PFSK-1 (cell line): ENCODE data around the gene SLAMF7.

Source experiments
- FOXP2 ChIP-seq: optimal IDR thresholded peaks from 2 replicates; pipeline ENCODE3; 2011; ENCODE audit warnings: borderline replicate concordance, control low read depth, inconsistent platforms; ENCODE audit not compliant: insufficient read depth; ENCODE audit errors: extremely low read length, extremely low read depth
- POLR2AphosphoS5 ChIP-seq: IDR thresholded peaks from 2 replicates; pipeline ENCODE4 v1.6.1; 2012; ENCODE audit warnings: low read depth, mild to moderate bottlenecking, control low read depth, low read length, moderate library complexity
- SIN3A ChIP-seq: IDR thresholded peaks from 2 replicates; pipeline ENCODE4 v1.6.1; 2012; ENCODE audit warnings: mild to moderate bottlenecking, low read length, moderate library complexity, borderline replicate concordance; ENCODE audit not compliant: insufficient read depth
- TAF1 ChIP-seq: IDR thresholded peaks from 2 replicates; pipeline ENCODE4 v1.6.1; 2012; ENCODE audit warnings: low read length, control low read depth, borderline replicate concordance; ENCODE audit not compliant: insufficient read depth
- TF ChIP-seq, protein P1 (sequence below), 2 experiments: IDR thresholded peaks; 2 replicates each; pipeline versions ENCODE4 v1.6.1 to v1.8.0; 2011 to 2012; ENCODE audit warnings: low read depth in 2 of 2, low read length in 2 of 2, control low read depth in 1 of 2, inconsistent platforms in 1 of 2, mild to moderate bottlenecking in 1 of 2, moderate library complexity in 1 of 2; ENCODE audit not compliant: insufficient read depth in 1 of 2

SLAMF7 gene

DNA sequence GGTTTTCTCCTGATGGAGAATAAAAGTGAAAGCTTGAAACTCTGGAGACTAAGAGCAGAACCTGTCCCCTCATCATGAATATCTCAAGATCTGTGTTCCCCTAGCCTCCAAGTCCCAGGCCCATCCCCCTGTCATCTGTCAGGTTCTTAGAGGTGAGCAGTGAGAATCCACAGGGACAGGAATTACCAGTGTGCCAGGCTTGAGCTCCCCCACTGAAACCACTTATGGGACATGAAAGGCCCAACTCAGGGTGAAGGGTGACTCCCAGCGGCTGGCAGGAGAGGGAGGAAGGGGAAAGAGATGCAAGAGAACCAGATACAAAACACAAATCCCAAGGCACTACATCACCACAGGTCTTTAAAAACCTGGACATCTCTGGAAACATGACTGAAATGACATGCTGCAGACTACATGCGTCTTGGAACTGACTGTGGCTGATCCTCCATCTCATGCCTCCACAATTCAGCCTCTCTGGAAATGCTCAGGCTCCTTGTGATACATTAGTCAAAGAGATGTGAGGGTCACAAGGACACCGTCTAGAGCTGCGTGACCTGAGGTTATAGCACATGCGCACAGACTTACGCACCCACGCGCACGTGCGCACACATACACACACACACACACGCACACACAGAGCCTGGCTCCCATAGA is 50.1 kb downstream of the SLAMF7 start:
- TF ChIP-seq SIN3A (no peak), POLR2AphosphoS5 (no peak), FOXP2 (no peak), TAF1 (no peak)
- TF ChIP-seq, protein P1, sequence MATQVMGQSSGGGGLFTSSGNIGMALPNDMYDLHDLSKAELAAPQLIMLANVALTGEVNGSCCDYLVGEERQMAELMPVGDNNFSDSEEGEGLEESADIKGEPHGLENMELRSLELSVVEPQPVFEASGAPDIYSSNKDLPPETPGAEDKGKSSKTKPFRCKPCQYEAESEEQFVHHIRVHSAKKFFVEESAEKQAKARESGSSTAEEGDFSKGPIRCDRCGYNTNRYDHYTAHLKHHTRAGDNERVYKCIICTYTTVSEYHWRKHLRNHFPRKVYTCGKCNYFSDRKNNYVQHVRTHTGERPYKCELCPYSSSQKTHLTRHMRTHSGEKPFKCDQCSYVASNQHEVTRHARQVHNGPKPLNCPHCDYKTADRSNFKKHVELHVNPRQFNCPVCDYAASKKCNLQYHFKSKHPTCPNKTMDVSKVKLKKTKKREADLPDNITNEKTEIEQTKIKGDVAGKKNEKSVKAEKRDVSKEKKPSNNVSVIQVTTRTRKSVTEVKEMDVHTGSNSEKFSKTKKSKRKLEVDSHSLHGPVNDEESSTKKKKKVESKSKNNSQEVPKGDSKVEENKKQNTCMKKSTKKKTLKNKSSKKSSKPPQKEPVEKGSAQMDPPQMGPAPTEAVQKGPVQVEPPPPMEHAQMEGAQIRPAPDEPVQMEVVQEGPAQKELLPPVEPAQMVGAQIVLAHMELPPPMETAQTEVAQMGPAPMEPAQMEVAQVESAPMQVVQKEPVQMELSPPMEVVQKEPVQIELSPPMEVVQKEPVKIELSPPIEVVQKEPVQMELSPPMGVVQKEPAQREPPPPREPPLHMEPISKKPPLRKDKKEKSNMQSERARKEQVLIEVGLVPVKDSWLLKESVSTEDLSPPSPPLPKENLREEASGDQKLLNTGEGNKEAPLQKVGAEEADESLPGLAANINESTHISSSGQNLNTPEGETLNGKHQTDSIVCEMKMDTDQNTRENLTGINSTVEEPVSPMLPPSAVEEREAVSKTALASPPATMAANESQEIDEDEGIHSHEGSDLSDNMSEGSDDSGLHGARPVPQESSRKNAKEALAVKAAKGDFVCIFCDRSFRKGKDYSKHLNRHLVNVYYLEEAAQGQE (IDR thresholded peaks at IDR 0.05; ENCODE audit: insufficient read depth in 1 of 2, low read depth in 2 of 2, low read length in 2 of 2), result no peak

DNA sequence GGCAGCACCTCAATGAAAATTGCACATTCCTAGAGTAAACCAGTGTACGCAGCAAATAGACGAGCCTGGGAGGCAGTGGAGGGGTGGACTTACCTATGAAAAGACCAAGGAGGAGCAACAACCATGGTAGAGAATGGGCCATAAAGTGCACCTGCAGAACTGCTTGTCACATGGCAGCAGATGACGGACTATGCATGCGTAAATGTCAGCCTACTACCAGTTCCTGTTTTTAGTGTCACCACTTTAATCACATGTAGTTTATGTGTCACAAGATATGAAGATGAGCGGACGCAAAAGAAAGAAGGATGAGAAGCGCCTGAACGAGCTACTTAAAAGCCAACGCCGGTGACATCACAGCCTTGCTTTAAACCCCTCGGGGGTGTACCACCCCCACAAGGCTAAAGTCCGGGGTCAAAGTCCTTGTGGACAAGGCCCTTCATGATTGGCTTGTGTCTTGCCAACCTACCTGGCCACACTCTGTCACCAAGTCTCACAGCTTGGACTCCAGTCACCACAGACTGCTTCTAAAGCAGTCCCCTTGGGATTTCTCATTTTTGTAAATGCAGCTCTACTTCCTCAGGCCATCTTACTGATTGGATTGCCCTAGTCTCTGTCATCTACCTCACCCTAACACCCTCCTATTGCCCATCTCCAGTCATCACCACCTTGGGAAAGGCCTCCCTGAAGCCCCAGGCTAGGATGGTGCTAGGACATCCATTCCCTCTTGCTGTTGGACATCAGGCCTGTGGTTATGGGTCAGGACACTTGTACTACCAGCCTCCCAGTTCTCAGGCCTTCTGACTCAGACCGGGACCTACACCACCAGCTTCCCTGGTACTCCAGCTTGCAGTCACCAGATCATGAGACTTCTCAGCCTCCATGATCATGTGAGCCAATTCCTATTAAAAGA is 50.9 kb downstream of the SLAMF7 start:
- no peak for TF ChIP-seq SIN3A
- TF ChIP-seq FOXP2, result no peak
- TF ChIP-seq TAF1, result no peak
- no peak for TF ChIP-seq POLR2AphosphoS5
- TF ChIP-seq, protein P1 (IDR thresholded peaks at IDR 0.05; ENCODE audit: insufficient read depth in 1 of 2, low read depth in 2 of 2, low read length in 2 of 2), result no peak

DNA sequence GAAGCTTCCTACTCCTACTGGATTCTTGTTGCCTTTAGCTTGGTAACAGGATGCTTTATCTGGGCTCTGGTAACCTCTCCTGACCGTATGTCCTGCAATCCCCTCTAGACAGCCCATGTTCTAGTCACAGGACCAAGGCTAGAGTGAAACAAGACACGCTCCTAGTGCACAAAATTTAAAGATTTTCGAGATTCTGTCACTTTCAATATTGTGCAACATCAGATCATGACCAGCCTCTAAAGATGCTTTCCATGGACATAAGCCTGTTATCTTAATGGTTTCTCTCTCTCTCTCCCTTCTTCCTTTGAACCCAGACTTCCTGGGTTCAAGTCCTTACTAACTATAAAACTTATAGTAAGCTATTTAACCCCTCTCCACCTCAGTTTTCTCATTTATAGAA is 55.3 kb downstream of the SLAMF7 start:
- TF ChIP-seq FOXP2 (no peak), POLR2AphosphoS5 (no peak), TAF1 (no peak), SIN3A (no peak)
- TF ChIP-seq, protein P1 (IDR thresholded peaks at IDR 0.05; ENCODE audit: insufficient read depth in 1 of 2, low read depth in 2 of 2, low read length in 2 of 2), result no peak

DNA sequence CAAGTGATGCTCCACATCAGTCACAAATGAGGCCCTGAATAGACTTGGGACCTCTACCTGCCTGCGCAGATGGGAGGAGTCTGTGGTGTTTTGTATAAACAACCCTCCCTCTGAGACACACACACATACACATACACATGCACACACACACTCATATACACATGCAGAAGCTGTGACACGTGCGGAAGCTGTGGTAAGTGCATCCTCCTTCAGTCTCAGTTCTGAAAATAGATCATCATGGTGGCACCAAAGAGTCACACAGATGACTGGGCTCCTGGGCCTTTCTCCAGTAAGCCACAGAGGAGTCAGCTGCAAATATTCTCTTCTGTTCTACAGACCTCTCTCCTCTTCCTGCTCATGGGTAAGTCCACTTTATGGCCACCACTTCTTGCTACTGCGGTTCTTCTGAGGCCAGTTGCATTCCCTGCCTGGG is 56.9 kb downstream of the SLAMF7 start, which contains the start of gene LY9:
Gene LY9 (plus strand): TSS at position 224 of the 433 bp plus-strand sequence. CDS start 14 bp downstream, at position 238.
- no peak for TF ChIP-seq FOXP2
- no peak for TF ChIP-seq POLR2AphosphoS5
- TF ChIP-seq, protein P1 (IDR thresholded peaks at IDR 0.05; ENCODE audit: insufficient read depth in 1 of 2, low read depth in 2 of 2, low read length in 2 of 2), result no peak
- no peak for TF ChIP-seq TAF1
- no peak for TF ChIP-seq SIN3A
